Transverse colon (tissue), 4 donors: ENCODE data around the gene TLE3. TPM values are rescaled to one million over a fixed set of nuclear protein-coding genes. Genes with fewer than 3 reads are reported as not detected.

Experiments used
- DNase-seq: peaks from one replicate; pipeline ENCODE4 v3.0.0-alpha.2; 2019
- H3K27ac ChIP-seq, 4 donors: fragments of 200-600 bp; sonication (generic); 2 replicates each; pipeline ENCODE4 v1.5.1; 2016 to 2018; ENCODE audit warnings: inconsistent platforms in 4 of 4
- H3K27me3 ChIP-seq: fragments of 200-600 bp; sonication (generic); 2 replicates; pipeline ENCODE4 v1.5.1; 2017; ENCODE audit warnings: inconsistent platforms
- H3K36me3 ChIP-seq, 4 donors: fragments of 200-600 bp; sonication (generic); 2 replicates each; pipeline ENCODE4 v1.5.1; 2017 to 2019; ENCODE audit warnings: inconsistent platforms in 4 of 4
- H3K4me1 ChIP-seq, 4 donors: fragments of 200-600 bp; sonication (generic); 2 replicates each; pipeline ENCODE4 v1.5.1; 2017 to 2020; ENCODE audit warnings: inconsistent platforms in 4 of 4
- H3K4me3 ChIP-seq, 4 donors: fragments of 200-600 bp; sonication (generic); 1 replicate in 1 of 4; 2 replicates in 3 of 4; pipeline versions ENCODE4 v1.5.1 to v1.6.1; 2017 to 2019; ENCODE audit warnings: inconsistent platforms in 4 of 4
- H3K9me3 ChIP-seq, 2 donors: fragments of 200-600 bp; sonication (generic); 2 replicates each; pipeline ENCODE4 v1.5.1; 2017 to 2019; ENCODE audit warnings: inconsistent platforms in 2 of 2
- EP300 ChIP-seq: sonication (generic); formaldehyde crosslinking; IDR thresholded peaks from one replicate; pipeline ENCODE4 v1.6.1; 2017; ENCODE audit warnings: antibody characterized with exemption, low read depth
- POLR2A ChIP-seq: fragments of 450-650 bp; IDR thresholded peaks from one replicate; pipeline ENCODE4 v1.6.1; 2016; ENCODE audit warnings: antibody characterized with exemption, mild to moderate bottlenecking, moderate library complexity
- POLR2AphosphoS5 ChIP-seq, 3 donors: sonication (generic); formaldehyde crosslinking; IDR thresholded peaks; one replicate each; pipeline ENCODE4 v1.6.1; 2016; ENCODE audit warnings: antibody characterized with exemption in 3 of 3
- WGBS, 2 donors: methylation state at CpG; one replicate each; pipeline ENCODE4 v1.1.5; 2018; ENCODE audit warnings: low coverage in 1 of 2; 5-methylcytosine and 5-hydroxymethylcytosine counted together
- in situ Hi-C, 4 donors: fragments of 200-750 bp; cut with MboI; loops; one replicate each; pipeline versions ENCODE4 v1.15.0 to v1.15.1; 2017; ENCODE audit warnings: low sequenced_read_pairs in 3 of 4, low pct_ligation_motif_present in 1 of 4, low pct_unique_long_range_greater_than_20kb in 1 of 4
- intact Hi-C: fragments of 100-400 bp; cut with DNase I; formaldehyde crosslinking; loops from one replicate; pipeline ENCODE4 v1.15.1; 2023; ENCODE audit warnings: low total_unique reads
- total RNA-seq, 4 donors: library from RNA; depleted of rRNA; stranded (reverse); fragments of >200 nt; gene quantifications; one replicate each; pipeline ENCODE4 v1.1.0, GENCODE V29; 2016
- TF ChIP-seq, protein P1 (sequence below), 5 experiments: fragments of 200-600 bp in 3 of 5; fragments of 450-650 bp in 2 of 5; sonication (generic) in 3 of 5; IDR thresholded peaks; 1 replicate in 2 of 5; 2 replicates in 3 of 5; pipeline ENCODE4 v1.5.1; 2016 to 2017; ENCODE audit warnings: antibody characterized with exemption in 5 of 5, inconsistent platforms in 3 of 5, mild to moderate bottlenecking in 2 of 5, moderate library complexity in 1 of 5

TLE3 gene
- total RNA-seq, 4 donors from 2014 or later: 49.8 to 223 (median 114) TPM

DNA sequence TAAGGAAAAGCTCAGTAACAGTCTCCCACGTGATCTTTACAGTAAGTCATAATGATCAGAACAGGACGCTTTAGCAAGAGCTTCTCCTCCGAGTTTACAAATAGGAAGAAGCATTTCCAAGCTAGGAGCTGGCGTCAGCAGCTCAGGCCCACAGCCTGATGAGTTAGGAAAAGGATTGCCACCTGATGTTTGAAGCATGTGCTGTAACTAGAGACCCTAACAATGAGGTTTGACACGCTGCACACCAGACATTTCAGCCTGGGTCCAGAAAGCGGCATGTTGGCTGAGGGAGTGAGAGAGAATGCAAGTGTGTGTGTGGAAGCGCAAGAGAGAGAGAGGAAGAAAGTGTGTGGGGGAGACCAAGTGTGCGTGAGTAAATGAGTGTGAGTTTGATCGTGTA, 47.3 kb downstream of the TLE3 start:
- no peak overlapping the region for H3K27ac ChIP-seq
- peaks cover 0 to 10% (median 2%) of the 10 kb centered on the region in 4 donors for H3K4me1 ChIP-seq
- in situ Hi-C loops: no loop called here
- no peak for TF ChIP-seq POLR2AphosphoS5 (IDR thresholded peaks at IDR 0.05)
- H3K9me3 ChIP-seq: no peaks in the 10 kb centered on the region
- no peak overlapping the region for H3K4me3 ChIP-seq
- DNase-seq: no peak
- 87 to 96% methylated on average over 4 to 9 of the region's 9 CpGs for WGBS, 2 donors
- peaks cover 0 to 54% (median 25%) of the 10 kb centered on the region in 4 donors for H3K36me3 ChIP-seq
- intact Hi-C loops: no loop called here
- no peaks in the 10 kb centered on the region for H3K27me3 ChIP-seq

DNA sequence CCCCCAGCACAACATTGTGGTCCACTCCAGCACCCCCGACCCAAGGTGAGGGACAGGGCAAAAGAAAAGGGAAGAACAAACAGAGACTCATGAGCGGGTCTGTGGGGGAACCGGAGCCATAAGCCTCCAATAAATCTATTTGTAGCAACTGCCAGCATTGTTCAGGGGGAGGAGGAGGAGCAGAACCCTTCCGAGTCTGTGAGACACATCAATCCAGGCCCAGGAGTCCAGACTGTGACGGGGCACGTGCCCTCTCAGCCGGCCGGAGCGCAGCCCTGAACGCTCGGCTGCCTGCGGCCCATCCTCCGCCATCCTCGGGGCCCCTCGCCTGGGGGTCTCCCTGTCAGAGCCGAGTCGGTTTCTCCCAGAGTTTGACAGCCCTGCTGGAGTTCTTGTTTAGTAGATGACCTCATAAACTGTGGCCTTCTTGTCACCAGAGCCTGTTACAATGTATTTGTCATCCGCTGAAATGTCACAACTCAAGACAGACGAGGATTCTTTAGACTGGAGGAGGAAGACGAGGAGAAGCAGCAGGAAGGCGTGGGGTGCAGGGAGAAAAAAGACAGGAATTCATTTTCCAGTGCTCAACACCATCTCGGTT, 47.9 kb downstream of the TLE3 start:
- Histone ChIP-seq H3K4me1 (peaks cover 0 to 10% (median 2%) of the 10 kb centered on the region in 4 donors), H3K36me3 (peaks cover 0 to 50% (median 22%) of the 10 kb centered on the region in 4 donors), H3K4me3 (no peak overlapping the region), H3K27me3 (no peaks in the 10 kb centered on the region), H3K27ac (peak overlapping the region in 2 of 4 donors; percentile 4 to 50), H3K9me3 (no peaks in the 10 kb centered on the region)
- in situ Hi-C loops (no loop called here), intact Hi-C loops (no loop called here)
- WGBS, 2 donors: 61 to 80% methylated on average over 6 to 22 of the region's 22 CpGs
- no peak for DNase-seq
- TF ChIP-seq EP300: no peak
- no peak for TF ChIP-seq POLR2A
- no peak for TF ChIP-seq POLR2AphosphoS5 (IDR thresholded peaks at IDR 0.05)
- TF ChIP-seq, protein P1, sequence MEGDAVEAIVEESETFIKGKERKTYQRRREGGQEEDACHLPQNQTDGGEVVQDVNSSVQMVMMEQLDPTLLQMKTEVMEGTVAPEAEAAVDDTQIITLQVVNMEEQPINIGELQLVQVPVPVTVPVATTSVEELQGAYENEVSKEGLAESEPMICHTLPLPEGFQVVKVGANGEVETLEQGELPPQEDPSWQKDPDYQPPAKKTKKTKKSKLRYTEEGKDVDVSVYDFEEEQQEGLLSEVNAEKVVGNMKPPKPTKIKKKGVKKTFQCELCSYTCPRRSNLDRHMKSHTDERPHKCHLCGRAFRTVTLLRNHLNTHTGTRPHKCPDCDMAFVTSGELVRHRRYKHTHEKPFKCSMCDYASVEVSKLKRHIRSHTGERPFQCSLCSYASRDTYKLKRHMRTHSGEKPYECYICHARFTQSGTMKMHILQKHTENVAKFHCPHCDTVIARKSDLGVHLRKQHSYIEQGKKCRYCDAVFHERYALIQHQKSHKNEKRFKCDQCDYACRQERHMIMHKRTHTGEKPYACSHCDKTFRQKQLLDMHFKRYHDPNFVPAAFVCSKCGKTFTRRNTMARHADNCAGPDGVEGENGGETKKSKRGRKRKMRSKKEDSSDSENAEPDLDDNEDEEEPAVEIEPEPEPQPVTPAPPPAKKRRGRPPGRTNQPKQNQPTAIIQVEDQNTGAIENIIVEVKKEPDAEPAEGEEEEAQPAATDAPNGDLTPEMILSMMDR (IDR thresholded peaks at IDR 0.05): no peak

DNA sequence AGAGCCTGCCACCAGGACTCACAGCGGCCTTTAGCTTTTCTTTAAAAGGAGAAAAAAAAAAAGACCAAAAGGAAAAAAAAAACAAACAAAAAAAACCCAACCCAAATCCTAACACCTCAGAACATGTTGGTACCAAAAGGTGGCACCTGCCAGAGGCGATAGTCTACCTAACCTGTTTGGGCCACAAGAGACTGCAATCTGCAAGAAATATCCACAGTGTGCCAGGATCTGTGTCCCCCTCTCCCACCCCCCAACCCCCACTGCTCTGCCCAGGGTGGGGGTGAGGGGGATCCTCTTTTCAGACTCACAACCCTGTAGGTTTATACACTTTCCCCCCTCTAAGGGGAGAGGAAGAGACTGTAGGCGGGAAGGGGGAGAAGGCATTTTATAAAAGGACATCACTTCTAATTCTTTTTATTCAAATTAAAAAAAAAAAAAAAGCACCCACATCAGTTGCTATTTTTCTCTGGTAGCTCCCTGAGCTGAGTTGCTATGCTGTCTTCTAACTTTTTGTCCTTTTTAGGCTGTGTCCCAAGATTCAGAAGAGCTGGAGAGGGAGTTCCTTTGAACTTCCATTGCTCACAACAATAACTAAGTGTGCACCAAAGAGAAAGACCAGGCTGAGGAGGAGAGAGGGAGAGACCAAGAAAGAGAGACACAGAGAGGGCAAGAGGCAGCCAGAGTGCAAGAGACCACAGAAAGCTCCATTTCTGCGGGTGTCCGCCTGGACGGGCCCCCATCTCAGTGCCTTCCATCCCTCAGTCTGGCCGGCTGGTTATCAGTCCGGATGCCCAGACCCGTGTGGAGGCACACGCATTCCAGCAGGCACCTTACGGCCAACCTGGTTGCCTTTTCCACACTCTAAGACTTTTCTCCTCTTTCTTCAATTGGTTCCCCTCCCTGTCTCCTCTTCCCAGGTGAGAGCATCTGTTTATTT, 48.9 kb downstream of the TLE3 start:
- in situ Hi-C loops: no loop called here
- no peak for TF ChIP-seq EP300
- TF ChIP-seq POLR2AphosphoS5 (IDR thresholded peaks at IDR 0.05): no peak
- TF ChIP-seq POLR2A: no peak
- TF ChIP-seq, protein P1 (IDR thresholded peaks at IDR 0.05): no peak
- H3K27me3 ChIP-seq: no peaks in the 10 kb centered on the region
- H3K36me3 ChIP-seq: peaks cover 0 to 41% (median 17%) of the 10 kb centered on the region in 4 donors
- 55 to 89% methylated on average over 3 to 11 of the region's 11 CpGs for WGBS, 2 donors
- H3K4me3 ChIP-seq: no peak overlapping the region
- intact Hi-C loops: no loop called here
- H3K9me3 ChIP-seq: no peaks in the 10 kb centered on the region
- H3K4me1 ChIP-seq: peaks cover 0 to 10% (median 2%) of the 10 kb centered on the region in 4 donors
- peak overlapping the region in 3 of 4 donors; percentile 4 to 50 (median 29) for H3K27ac ChIP-seq
- no peak for DNase-seq

DNA sequence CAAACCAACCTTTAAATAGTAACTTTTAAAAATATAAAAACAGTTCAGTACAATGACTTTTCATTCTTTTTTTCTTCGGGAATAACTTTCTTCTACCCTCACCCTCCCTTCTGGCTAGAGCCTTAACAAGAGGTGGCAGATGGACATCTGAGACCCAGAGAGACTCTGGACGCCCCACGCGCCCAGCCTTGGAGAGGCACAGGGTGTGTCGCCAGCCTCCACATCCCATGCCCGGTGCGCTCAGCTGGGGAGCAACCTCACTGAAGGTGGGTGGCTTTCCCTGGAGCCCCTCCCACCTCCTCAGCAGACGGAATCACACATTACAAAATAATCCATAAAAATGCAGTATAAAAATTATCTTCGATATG, 49.5 kb downstream of the TLE3 start:
- 93% methylated on average over 9 of the region's 9 CpGs; no CpG with 5 or more reads in 1 of the 2 donors for WGBS, 2 donors
- in situ Hi-C loops (no loop called here), intact Hi-C loops (no loop called here)
- Histone ChIP-seq H3K4me3 (no peak overlapping the region), H3K4me1 (peaks cover 0 to 10% (median 2%) of the 10 kb centered on the region in 4 donors), H3K9me3 (no peaks in the 10 kb centered on the region), H3K36me3 (peaks cover 0 to 36% (median 14%) of the 10 kb centered on the region in 4 donors), H3K27me3 (no peaks in the 10 kb centered on the region), H3K27ac (peak overlapping the region in 2 of 4 donors; percentile 29 to 50)
- TF ChIP-seq POLR2AphosphoS5 (IDR thresholded peaks at IDR 0.05) (no peak), EP300 (no peak), POLR2A (no peak)
- TF ChIP-seq, protein P1 (IDR thresholded peaks at IDR 0.05): no peak
- no peak for DNase-seq
